ENCODE measurements around the gene EIF2S1.
"Not testable (repeated sequence)": the region's sequence is repeated elsewhere in the genome, so short reads cannot be mapped to it uniquely, and the experiment has no call there.

The EIF2S1 gene

GRCh38 chr14:67411370-67411769 lies 51.2 kb downstream of the EIF2S1 start:
- DNase-seq (ENCODE audit: low read depth): no peak

- peak; percentile 31 for DNase-seq (ENCODE audit: low read depth)
Observed at GRCh38 chr14:67411820-67412421, 51.8 kb downstream of the EIF2S1 start, which contains the start of gene PLEK2. PLEK2 (minus strand) TSS chr14:67412165; CDS start chr14:67412059, 106 bp downstream.

GRCh38 chr14:67413806-67414769 lies 54.0 kb downstream of the EIF2S1 start:
- no peak for DNase-seq (ENCODE audit: low read depth)

GRCh38 chr14:67415610-67416009 lies 55.5 kb downstream of the EIF2S1 start:
- DNase-seq (ENCODE audit: low read depth): not testable (repeated sequence)

GRCh38 chr14:67416085-67416484 lies 56.0 kb downstream of the EIF2S1 start:
- DNase-seq (ENCODE audit: low read depth): no peak

GRCh38 chr14:67416810-67417209 lies 56.7 kb downstream of the EIF2S1 start:
- DNase-seq (ENCODE audit: low read depth): no peak

GRCh38 chr14:67417633-67418032 lies 57.5 kb downstream of the EIF2S1 start:
- no peak for DNase-seq (ENCODE audit: low read depth)

GRCh38 chr14:67418401-67419191 lies 58.5 kb downstream of the EIF2S1 start:
- no peak for DNase-seq (ENCODE audit: low read depth)

GRCh38 chr14:67420102-67420739 lies 60.1 kb downstream of the EIF2S1 start:
- DNase-seq (ENCODE audit: low read depth): no peak

- no peak for DNase-seq (ENCODE audit: low read depth)
Observed at GRCh38 chr14:67421356-67422224, 61.5 kb downstream of the EIF2S1 start.

GRCh38 chr14:67423424-67423823 lies 63.3 kb downstream of the EIF2S1 start:
- no peak for DNase-seq (ENCODE audit: low read depth)

- no peak for DNase-seq (ENCODE audit: low read depth)
Observed at GRCh38 chr14:67424539-67424938, 64.4 kb downstream of the EIF2S1 start.

GRCh38 chr14:67425608-67426007 lies 65.5 kb downstream of the EIF2S1 start:
- DNase-seq (ENCODE audit: low read depth): no peak

- DNase-seq (ENCODE audit: low read depth): no peak
Observed at GRCh38 chr14:67426161-67426560, 66.0 kb downstream of the EIF2S1 start.

- DNase-seq (ENCODE audit: low read depth): peak; percentile 55
Observed at GRCh38 chr14:67426983-67427606, 67.0 kb downstream of the EIF2S1 start.

GRCh38 chr14:67428501-67429031 lies 68.4 kb downstream of the EIF2S1 start:
- DNase-seq (ENCODE audit: low read depth): no peak

GRCh38 chr14:67429510-67430205 lies 69.5 kb downstream of the EIF2S1 start:
- no peak for DNase-seq (ENCODE audit: low read depth)

- no peak for DNase-seq (ENCODE audit: low read depth)
Observed at GRCh38 chr14:67432050-67432564, 72.0 kb downstream of the EIF2S1 start.

GRCh38 chr14:67435603-67436002 lies 75.5 kb downstream of the EIF2S1 start:
- no peak for DNase-seq (ENCODE audit: low read depth)

Measured in T follicular helper cell (primary cell).